Osteoblast (primary cell): ENCODE measurements around the gene CEACAM7. TPM values are rescaled to one million over a fixed set of nuclear protein-coding genes. Genes with fewer than 3 reads are reported as not detected.

Source experiments
- DNase-seq: peaks from one replicate; pipeline ENCODE4 v3.0.0; 2011; ENCODE audit warnings: low spot score, mixed read lengths; ENCODE audit not compliant: insufficient read length; ENCODE audit errors: missing footprints
- H2AFZ ChIP-seq: 2 replicates; pipeline ENCODE4 v1.6.0; 2011; ENCODE audit warnings: mild to moderate bottlenecking, low read length
- H3K27ac ChIP-seq: 2 replicates; pipeline ENCODE4 v1.5.1; 2011; ENCODE audit warnings: mild to moderate bottlenecking, low read depth, low read length, moderate library complexity
- H3K27me3 ChIP-seq: 2 replicates; pipeline ENCODE4 v1.6.0; 2012; ENCODE audit warnings: mild to moderate bottlenecking, control low read depth, inconsistent platforms, low read length, moderate library complexity; ENCODE audit not compliant: insufficient read depth
- H3K36me3 ChIP-seq: 2 replicates; pipeline ENCODE4 v1.5.1; 2011; ENCODE audit warnings: mild to moderate bottlenecking, low read length, control low read depth, moderate library complexity; ENCODE audit not compliant: insufficient read depth
- H3K4me1 ChIP-seq: 2 replicates; pipeline ENCODE4 v1.5.1; 2011; ENCODE audit warnings: mild to moderate bottlenecking, low read length, control low read depth, moderate library complexity; ENCODE audit not compliant: insufficient read depth
- H3K4me2 ChIP-seq: 2 replicates; pipeline ENCODE4 v1.6.0; 2011; ENCODE audit warnings: mild to moderate bottlenecking, low read length; ENCODE audit not compliant: insufficient read depth
- H3K4me3 ChIP-seq: fragments of 200-600 bp; sonication (generic); 3 replicates; pipeline ENCODE4 v1.5.1; 2012; ENCODE audit warnings: mild to moderate bottlenecking, low read length, inconsistent platforms; ENCODE audit not compliant: insufficient read depth
- H3K79me2 ChIP-seq: 2 replicates; pipeline ENCODE4 v1.6.0; 2012; ENCODE audit warnings: mild to moderate bottlenecking, low read length, control low read depth, inconsistent platforms; ENCODE audit not compliant: insufficient read depth
- H3K9me3 ChIP-seq: 2 replicates; pipeline ENCODE4 v1.5.1; 2011; ENCODE audit warnings: low read depth, low read length, control low read depth
- H4K20me1 ChIP-seq: 2 replicates; pipeline ENCODE4 v1.6.0; 2012; ENCODE audit warnings: mild to moderate bottlenecking, low read length, control low read depth; ENCODE audit not compliant: insufficient read depth
- total RNA-seq: library from RNA; depleted of rRNA; stranded (reverse); fragments of >200 nt; gene quantifications from 2 replicates; pipeline ENCODE4 v1.2.3, GENCODE V29; 2012
- TF ChIP-seq, protein P1 (sequence below): IDR thresholded peaks from 2 replicates; pipeline ENCODE4 v1.5.1; 2011; ENCODE audit warnings: mild to moderate bottlenecking, low read depth, low read length, moderate library complexity; ENCODE audit errors: extremely low read depth

The CEACAM7 gene
- total RNA-seq, 1 donor = not detected

DNA sequence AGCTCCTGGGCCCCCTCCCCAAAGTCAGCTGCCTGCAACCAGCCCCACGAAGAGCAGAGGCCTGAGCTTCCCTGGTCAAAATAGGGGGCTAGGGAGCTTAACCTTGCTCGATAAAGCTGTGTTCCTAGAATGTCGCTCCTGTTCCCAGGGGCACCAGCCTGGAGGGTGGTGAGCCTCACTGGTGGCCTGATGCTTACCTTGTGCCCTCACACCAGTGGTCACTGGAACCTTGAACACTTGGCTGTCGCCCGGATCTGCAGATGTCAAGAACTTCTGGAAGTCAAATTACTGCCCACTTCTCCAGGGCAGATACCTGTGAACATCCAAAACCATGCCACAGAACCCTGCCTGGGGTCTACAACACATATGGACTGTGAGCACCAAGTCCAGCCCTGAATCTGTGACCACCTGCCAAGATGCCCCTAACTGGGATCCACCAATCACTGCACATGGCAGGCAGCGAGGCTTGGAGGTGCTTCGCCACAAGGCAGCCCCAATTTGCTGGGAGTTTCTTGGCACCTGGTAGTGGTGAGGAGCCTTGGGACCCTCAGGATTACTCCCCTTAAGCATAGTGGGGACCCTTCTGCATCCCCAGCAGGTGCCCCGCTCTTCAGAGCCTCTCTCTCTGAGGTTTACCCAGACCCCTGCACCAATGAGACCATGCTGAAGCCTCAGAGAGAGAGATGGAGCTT is 15.7 kb upstream of the CEACAM7 start:
- peaks cover 5% of the 10 kb centered on the region for H3K4me1 ChIP-seq

DNA sequence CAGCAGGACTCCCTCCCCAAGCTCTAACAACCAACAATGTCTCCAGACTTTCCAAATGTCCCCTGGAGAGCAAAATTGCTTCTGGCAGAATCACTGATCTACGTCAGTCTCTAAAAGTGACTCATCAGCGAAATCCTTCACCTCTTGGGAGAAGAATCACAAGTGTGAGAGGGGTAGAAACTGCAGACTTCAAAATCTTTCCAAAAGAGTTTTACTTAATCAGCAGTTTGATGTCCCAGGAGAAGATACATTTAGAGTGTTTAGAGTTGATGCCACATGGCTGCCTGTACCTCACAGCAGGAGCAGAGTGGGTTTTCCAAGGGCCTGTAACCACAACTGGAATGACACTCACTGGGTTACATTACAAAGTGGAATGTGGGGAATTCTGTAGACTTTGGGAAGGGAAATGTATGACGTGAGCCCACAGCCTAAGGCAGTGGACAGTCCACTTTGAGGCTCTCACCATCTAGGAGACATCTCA is 14.1 kb upstream of the CEACAM7 start:
- no peak overlapping the region for H2AFZ ChIP-seq
- H3K79me2 ChIP-seq = no peaks in the 10 kb centered on the region
- no peaks in the 10 kb centered on the region for H3K36me3 ChIP-seq
- no peak overlapping the region for H3K4me3 ChIP-seq
- H4K20me1 ChIP-seq = no peaks in the 10 kb centered on the region
- no peak overlapping the region for H3K4me2 ChIP-seq
- peaks cover 5% of the 10 kb centered on the region for H3K4me1 ChIP-seq
- peak; percentile 76 for DNase-seq
- H3K9me3 ChIP-seq = no peaks in the 10 kb centered on the region
- TF ChIP-seq, protein P1, sequence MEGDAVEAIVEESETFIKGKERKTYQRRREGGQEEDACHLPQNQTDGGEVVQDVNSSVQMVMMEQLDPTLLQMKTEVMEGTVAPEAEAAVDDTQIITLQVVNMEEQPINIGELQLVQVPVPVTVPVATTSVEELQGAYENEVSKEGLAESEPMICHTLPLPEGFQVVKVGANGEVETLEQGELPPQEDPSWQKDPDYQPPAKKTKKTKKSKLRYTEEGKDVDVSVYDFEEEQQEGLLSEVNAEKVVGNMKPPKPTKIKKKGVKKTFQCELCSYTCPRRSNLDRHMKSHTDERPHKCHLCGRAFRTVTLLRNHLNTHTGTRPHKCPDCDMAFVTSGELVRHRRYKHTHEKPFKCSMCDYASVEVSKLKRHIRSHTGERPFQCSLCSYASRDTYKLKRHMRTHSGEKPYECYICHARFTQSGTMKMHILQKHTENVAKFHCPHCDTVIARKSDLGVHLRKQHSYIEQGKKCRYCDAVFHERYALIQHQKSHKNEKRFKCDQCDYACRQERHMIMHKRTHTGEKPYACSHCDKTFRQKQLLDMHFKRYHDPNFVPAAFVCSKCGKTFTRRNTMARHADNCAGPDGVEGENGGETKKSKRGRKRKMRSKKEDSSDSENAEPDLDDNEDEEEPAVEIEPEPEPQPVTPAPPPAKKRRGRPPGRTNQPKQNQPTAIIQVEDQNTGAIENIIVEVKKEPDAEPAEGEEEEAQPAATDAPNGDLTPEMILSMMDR = no peak
- no peak overlapping the region for H3K27ac ChIP-seq
- H3K27me3 ChIP-seq = no peaks in the 10 kb centered on the region

More for the DNA sequence above, 15.7 kb upstream of the CEACAM7 start:
- Histone ChIP-seq H3K4me2 (no peak overlapping the region), H3K4me3 (no peak overlapping the region), H3K9me3 (no peaks in the 10 kb centered on the region), H3K36me3 (no peaks in the 10 kb centered on the region), H3K79me2 (no peaks in the 10 kb centered on the region), H3K27me3 (no peaks in the 10 kb centered on the region), H3K27ac (no peak overlapping the region), H4K20me1 (no peaks in the 10 kb centered on the region), H2AFZ (no peak overlapping the region)
- no peak for DNase-seq
- TF ChIP-seq, protein P1 = no peak

DNA sequence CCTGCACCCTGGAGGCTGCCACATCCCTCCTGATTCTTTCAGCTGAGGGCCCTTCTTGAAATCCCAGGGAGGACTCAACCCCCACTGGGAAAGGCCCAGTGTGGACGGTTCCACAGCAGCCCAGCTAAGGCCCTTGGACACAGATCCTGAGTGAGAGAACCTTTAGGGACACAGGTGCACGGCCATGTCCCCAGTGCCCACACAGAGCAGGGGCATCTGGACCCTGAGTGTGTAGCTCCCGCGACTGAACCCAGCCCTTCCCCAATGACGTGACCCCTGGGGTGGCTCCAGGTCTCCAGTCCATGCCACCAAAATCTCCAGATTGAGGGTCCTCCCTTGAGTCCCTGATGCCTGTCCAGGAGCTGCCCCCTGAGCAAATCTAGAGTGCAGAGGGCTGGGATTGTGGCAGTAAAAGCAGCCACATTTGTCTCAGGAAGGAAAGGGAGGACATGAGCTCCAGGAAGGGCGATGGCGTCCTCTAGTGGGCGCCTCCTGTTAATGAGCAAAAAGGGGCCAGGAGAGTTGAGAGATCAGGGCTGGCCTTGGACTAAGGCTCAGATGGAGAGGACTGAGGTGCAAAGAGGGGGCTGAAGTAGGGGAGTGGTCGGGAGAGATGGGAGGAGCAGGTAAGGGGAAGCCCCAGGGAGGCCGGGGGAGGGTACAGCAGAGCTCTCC is 13.5 kb upstream of the CEACAM7 start:
- Histone ChIP-seq H3K4me2 (no peak overlapping the region), H3K79me2 (no peaks in the 10 kb centered on the region), H4K20me1 (no peaks in the 10 kb centered on the region), H3K9me3 (no peaks in the 10 kb centered on the region), H3K4me1 (peaks cover 5% of the 10 kb centered on the region), H3K27ac (no peak overlapping the region), H3K36me3 (no peaks in the 10 kb centered on the region), H3K4me3 (no peak overlapping the region), H3K27me3 (no peaks in the 10 kb centered on the region), H2AFZ (no peak overlapping the region)
- DNase-seq = no peak
- TF ChIP-seq, protein P1 = peak; percentile 14

DNA sequence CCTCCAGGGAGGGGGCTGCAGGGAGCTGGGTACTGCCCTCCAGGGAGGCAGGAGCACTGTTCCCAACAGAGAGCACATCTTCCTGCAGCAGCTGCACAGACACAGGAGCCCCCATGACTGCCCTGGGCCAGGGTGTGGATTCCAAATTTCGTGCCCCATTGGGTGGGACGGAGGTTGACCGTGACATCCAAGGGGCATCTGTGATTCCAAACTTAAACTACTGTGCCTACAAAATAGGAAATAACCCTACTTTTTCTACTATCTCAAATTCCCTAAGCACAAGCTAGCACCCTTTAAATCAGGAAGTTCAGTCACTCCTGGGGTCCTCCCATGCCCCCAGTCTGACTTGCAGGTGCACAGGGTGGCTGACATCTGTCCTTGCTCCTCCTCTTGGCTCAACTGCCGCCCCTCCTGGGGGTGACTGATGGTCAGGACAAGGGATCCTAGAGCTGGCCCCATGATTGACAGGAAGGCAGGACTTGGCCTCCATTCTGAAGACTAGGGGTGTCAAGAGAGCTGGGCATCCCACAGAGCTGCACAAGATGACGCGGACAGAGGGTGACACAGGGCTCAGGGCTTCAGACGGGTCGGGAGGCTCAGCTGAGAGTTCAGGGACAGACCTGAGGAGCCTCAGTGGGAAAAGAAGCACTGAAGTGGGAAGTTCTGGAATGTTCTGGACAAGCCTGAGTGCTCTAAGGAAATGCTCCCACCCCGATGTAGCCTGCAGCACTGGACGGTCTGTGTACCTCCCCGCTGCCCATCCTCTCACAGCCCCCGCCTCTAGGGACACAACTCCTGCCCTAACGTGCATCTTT is 12.5 kb upstream of the CEACAM7 start:
- H3K27me3 ChIP-seq = no peaks in the 10 kb centered on the region
- DNase-seq = no peak
- H3K4me1 ChIP-seq = peaks cover 5% of the 10 kb centered on the region
- no peak overlapping the region for H3K4me2 ChIP-seq
- H3K4me3 ChIP-seq = no peak overlapping the region
- no peaks in the 10 kb centered on the region for H3K79me2 ChIP-seq
- no peak overlapping the region for H2AFZ ChIP-seq
- TF ChIP-seq, protein P1 = no peak
- H3K27ac ChIP-seq = no peak overlapping the region
- H4K20me1 ChIP-seq = no peaks in the 10 kb centered on the region
- no peaks in the 10 kb centered on the region for H3K36me3 ChIP-seq
- no peaks in the 10 kb centered on the region for H3K9me3 ChIP-seq
